HEK293 (cell line): ENCODE measurements around the gene GALNTL6.

Experiments
- TCF7L2 ChIP-seq: IDR thresholded peaks from 2 replicates; pipeline ENCODE4 v1.6.1; 2011; ENCODE audit warnings: low read depth, mild to moderate bottlenecking, inconsistent platforms, low read length, moderate library complexity, borderline replicate concordance
- TF ChIP-seq, protein P1 (sequence below): fragments of 450-650 bp; formaldehyde crosslinking; IDR thresholded peaks from 2 replicates; pipeline ENCODE4 v1.5.1; 2016; ENCODE audit warnings: missing biosample characterization, missing genetic modification characterization
- TF ChIP-seq, protein P2 (sequence below): fragments of 450-650 bp; formaldehyde crosslinking; IDR thresholded peaks from 2 replicates; pipeline ENCODE4 v1.5.1; 2017; ENCODE audit warnings: missing biosample characterization, mild to moderate bottlenecking, missing genetic modification characterization, moderate library complexity
- TF ChIP-seq, protein P3 (sequence below): fragments of 450-650 bp; formaldehyde crosslinking; IDR thresholded peaks from 2 replicates; pipeline ENCODE4 v1.5.1; 2016; ENCODE audit warnings: missing biosample characterization, missing genetic modification characterization
- TF ChIP-seq, protein P4 (sequence below): fragments of 450-650 bp; formaldehyde crosslinking; IDR thresholded peaks from 2 replicates; pipeline ENCODE4 v1.5.1; 2017; ENCODE audit warnings: missing biosample characterization, missing genetic modification characterization

DNA sequence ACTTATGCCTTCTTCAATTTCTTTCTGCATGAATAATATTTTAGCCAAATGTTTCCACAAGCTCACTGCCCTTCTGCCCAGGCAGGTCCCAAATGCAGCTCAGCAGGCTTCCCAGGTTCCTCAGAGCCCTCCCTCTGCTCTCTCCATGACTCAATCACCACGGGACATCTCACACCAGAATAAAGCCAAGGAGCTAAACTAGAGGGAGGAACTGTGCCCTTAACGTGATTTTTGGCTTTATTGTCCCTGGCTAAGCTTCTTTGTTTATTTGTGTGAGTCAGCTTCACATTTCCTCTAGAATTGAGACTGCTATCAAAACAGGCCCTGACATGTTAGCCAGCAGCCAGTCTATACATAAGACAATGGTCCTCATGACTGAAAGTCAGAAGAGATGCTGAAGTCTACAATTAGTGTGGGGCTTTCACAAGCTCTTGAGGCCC lies 1169.0 kb downstream of the GALNTL6 start:
- TF ChIP-seq, protein P1, sequence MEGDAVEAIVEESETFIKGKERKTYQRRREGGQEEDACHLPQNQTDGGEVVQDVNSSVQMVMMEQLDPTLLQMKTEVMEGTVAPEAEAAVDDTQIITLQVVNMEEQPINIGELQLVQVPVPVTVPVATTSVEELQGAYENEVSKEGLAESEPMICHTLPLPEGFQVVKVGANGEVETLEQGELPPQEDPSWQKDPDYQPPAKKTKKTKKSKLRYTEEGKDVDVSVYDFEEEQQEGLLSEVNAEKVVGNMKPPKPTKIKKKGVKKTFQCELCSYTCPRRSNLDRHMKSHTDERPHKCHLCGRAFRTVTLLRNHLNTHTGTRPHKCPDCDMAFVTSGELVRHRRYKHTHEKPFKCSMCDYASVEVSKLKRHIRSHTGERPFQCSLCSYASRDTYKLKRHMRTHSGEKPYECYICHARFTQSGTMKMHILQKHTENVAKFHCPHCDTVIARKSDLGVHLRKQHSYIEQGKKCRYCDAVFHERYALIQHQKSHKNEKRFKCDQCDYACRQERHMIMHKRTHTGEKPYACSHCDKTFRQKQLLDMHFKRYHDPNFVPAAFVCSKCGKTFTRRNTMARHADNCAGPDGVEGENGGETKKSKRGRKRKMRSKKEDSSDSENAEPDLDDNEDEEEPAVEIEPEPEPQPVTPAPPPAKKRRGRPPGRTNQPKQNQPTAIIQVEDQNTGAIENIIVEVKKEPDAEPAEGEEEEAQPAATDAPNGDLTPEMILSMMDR (tag by site-specific recombination) = no peak
- TF ChIP-seq, protein P2, sequence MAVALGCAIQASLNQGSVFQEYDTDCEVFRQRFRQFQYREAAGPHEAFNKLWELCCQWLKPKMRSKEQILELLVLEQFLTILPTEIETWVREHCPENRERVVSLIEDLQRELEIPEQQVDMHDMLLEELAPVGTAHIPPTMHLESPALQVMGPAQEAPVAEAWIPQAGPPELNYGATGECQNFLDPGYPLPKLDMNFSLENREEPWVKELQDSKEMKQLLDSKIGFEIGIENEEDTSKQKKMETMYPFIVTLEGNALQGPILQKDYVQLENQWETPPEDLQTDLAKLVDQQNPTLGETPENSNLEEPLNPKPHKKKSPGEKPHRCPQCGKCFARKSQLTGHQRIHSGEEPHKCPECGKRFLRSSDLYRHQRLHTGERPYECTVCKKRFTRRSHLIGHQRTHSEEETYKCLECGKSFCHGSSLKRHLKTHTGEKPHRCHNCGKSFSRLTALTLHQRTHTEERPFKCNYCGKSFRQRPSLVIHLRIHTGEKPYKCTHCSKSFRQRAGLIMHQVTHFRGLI (tag by site-specific recombination) = no peak
- TF ChIP-seq TCF7L2 = no peak
- TF ChIP-seq, protein P3, sequence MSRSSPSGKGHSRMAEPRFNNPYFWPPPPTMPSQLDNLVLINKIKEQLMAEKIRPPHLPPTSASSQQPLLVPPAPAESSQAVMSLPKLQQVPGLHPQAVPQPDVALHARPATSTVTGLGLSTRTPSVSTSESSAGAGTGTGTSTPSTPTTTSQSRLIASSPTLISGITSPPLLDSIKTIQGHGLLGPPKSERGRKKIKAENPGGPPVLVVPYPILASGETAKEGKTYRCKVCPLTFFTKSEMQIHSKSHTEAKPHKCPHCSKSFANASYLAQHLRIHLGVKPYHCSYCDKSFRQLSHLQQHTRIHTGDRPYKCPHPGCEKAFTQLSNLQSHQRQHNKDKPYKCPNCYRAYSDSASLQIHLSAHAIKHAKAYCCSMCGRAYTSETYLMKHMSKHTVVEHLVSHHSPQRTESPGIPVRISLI (tag by site-specific recombination) = no peak
- TF ChIP-seq, protein P4, sequence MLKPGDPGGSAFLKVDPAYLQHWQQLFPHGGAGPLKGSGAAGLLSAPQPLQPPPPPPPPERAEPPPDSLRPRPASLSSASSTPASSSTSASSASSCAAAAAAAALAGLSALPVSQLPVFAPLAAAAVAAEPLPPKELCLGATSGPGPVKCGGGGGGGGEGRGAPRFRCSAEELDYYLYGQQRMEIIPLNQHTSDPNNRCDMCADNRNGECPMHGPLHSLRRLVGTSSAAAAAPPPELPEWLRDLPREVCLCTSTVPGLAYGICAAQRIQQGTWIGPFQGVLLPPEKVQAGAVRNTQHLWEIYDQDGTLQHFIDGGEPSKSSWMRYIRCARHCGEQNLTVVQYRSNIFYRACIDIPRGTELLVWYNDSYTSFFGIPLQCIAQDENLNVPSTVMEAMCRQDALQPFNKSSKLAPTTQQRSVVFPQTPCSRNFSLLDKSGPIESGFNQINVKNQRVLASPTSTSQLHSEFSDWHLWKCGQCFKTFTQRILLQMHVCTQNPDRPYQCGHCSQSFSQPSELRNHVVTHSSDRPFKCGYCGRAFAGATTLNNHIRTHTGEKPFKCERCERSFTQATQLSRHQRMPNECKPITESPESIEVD (tag by site-specific recombination) = peak; percentile 97
